ENCODE results near the gene FBXO15.

Gene FBXO15

DNA sequence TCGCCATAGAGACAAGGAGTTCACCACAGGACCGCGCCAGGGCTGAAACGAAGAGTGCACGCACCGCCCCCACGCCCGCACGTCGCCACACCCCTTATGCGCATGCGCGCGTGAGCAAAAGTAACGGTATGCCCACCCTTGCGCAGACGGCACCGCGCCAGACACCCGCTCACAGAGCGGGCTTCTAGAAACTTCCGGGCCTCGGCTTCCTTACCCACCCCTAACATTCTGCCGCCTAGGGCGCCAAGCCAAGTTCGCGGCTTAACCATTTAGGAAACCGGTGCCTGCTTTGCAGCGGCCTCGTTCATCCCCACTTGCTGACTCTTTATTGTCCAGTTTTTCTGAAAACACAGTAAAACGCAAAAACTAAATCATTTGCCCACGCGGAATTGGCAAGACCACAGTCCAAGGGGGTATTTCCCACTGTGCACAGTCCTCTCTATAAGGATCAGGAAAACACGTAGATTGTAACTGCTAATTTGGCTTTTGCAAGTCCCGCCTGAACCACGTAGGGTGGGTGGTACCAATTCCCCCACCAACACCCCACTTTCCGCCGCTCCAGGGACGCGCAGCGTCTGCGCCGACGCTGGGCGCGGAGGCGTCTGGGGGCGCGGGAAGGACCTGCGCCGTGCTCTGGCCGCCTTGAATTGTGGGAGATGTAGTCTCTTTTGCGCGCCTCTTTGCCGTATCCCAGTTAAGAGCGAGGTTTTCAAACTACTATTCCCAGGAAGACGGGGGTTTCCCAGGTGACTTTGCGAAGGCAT lies at the start of gene FBXO15, which contains the start of gene TIMM21:
TSS of gene FBXO15 (minus strand) at position 56 of the 764 bp plus-strand sequence. CDS start at position 7, 49 bp downstream.
TSS of gene TIMM21 (plus strand) at position 745 of the 764 bp plus-strand sequence. CDS start 286 bp downstream, outside the sequence.
- DNase-seq: peak; percentile 90

GRCh38 chr18:74196220-74197119 lies 48.8 kb upstream of the FBXO15 start:
- peak; percentile 43 for DNase-seq

- no peak for DNase-seq
Measured at GRCh38 chr18:74194691-74195090, 47.1 kb upstream of the FBXO15 start.

DNA sequence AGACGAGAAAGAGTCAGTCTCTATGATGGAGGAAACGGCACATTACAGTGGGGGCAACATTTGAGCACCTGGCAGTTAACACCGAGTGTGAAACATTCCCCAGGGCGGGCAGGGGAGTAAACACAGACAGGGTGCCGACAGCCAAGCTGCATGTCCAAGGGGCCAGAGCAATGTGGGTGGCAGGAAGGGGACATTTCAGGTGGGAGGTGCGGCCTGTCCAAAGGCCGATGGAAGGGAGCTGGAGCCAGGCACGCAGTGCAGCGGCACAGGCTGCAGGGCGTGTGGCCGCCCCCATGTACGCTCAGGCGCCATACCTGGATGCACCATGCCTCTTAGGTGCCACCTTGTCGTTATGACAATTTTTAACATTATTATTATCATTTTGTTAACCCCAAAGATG lies 43.9 kb upstream of the FBXO15 start:
- DNase-seq: no peak

GRCh38 chr18:74190086-74190485 lies 42.5 kb upstream of the FBXO15 start:
- no peak for DNase-seq

- no peak for DNase-seq
Measured at GRCh38 chr18:74186661-74187060, 39.0 kb upstream of the FBXO15 start.

- DNase-seq: no peak
Measured at GRCh38 chr18:74185860-74186259, 38.2 kb upstream of the FBXO15 start.

DNA sequence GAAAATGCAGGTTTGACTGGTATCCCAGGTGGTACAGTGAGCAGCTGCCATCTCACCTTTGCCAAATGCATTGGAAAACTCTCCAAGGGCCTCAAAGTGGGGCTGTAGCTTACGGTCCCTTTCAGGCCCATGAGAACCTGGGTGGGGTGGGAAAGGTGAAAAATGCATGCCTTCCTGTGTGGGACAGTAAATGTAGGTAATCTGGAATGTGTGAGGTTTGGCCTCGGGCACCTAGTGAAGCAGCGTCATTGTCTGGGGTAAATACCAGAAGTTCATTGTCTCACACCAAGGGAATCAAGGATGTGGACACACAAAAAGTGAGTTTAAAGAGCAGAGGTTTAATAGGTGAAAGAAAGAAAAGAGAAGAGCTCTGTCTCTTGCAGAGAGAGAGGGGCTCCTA lies 37.2 kb upstream of the FBXO15 start:
- no peak for DNase-seq

DNA sequence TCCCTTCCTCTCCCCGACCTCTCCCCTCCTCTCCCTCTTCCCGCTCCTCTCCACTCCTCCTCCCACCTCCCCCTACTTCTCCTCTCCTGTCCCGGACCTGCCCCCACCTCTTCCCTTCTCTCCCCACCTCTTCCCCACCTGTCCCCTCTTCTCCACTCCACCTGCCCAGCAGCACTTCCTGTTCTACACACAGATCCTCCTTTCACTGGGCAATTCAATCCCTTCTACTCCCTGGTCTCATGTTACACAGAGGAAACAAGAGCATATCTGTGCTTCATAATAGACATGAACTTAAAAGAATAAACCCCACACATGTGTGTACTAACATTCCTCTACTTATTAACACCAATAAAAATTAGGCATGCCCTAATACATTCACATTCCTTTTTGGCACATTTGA lies 35.5 kb upstream of the FBXO15 start:
- DNase-seq: no peak

DNA sequence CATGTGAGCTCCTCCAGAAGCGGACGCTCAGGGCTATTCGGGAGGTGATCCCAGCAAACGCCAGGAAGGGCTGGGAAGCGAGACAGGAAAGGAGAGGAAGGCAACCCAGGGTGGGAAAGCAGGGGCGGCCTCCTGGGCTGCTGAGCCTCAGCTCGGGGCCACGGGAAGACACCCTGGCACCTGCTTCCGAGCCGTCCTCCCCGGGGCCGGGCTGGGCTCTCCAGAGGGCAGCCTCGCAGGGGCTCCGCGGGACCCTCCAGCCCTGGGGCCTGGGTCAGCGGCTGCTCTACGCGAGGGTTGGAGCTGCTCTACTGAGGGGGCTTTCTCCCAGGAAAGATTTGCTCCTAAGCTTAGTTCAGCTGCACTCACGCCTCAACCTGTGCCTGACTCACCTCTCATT lies 34.7 kb upstream of the FBXO15 start:
- no peak for DNase-seq

DNA sequence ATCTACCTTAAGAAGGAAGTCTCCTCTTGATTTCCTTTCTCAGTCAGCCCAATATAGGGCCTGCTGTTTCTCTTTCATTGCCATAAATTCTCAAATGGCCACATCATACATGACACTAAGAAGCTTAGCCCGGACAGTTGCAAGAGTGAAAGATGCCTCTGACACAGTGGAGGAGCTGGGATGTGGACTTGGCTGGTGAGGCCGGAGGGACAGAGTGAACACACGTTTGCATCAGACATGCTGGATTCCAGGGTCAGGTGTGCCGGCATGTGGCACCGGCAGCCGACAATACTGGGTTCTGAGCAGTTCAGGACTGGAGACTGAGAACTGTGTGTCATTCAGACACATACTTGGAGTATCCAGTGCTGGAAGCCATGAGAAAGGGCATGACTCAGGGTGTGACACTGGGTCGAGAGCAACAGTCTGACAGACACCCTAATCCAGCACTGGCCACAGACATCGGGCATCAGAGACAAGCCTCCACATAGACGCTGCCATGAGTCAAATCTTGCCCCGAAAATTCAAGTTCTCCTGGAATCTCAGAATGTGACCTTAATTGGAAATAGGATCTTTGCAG lies 32.1 kb upstream of the FBXO15 start:
- no peak for DNase-seq

DNA sequence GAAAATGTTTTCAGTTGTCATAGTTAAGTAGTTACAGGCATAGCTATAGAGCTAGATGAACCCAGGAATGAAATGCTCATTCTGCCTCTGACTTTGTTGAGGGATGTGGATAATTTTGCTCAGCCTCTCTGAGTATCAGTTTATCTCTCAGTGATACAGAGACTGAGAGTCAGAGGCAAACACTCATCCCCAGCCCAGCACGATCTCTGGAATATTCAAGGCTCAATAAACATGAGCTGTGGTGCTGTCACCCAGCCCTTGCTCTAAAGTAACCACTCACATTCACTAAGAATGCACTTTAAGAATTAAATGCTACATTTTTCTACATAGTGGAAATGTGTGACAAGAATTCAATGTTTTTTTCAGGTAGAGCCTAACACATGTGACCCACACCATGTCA lies 31.2 kb upstream of the FBXO15 start:
- no peak for DNase-seq

GRCh38 chr18:74175658-74176057 lies 28.0 kb upstream of the FBXO15 start:
- no peak for DNase-seq

DNA sequence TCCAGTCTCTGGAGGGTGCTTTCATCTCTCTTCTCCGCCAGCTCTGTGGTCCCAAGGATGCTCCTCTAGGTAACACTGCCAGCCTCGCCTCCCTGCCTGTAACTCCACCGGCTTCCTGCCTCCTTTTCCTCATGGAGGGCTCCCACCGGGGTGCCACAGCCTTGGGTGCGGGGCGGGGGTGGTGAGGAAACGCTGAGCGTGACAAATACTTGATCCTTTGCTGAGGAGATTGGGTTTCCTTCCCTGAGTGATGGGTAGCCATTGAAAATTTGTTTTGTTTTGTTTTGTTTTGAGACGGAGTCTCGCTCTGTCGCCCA lies 25.8 kb upstream of the FBXO15 start:
- no peak for DNase-seq

GRCh38 chr18:74172697-74173433 lies 25.2 kb upstream of the FBXO15 start:
- no peak for DNase-seq

- DNase-seq: no peak
Measured at GRCh38 chr18:74171910-74172606, 24.4 kb upstream of the FBXO15 start.

GRCh38 chr18:74166386-74166785 lies 18.8 kb upstream of the FBXO15 start:
- DNase-seq: no peak

DNA sequence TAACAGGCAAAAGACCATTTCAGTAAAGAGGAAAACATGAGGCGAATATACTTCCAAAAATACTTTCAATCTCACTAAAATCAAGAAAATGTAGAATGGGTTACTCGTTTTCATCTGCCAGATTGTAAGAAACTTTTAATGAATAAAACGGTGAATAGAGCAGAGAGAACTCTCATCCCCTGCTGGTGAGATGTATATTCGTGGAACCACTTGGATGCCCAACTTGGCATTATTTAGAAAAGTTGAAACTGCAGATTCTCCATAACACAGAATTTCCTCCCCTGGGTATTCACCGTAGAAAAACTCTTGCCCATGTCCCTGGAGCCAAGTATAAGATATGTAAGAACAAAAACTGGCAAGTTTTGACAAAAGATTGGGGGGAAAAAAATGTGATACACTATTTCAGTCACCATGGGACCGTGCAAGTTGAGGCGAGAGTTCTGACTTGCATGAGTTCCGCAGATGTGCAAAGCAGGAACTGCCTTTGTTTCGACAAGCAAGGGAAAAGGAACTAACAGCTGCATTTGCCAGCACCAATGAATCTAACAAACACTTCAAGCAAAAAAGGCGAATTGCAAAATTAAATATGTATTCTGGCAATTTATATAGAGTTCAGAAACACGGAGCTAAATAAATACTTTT lies 15.5 kb upstream of the FBXO15 start:
- DNase-seq: no peak

- no peak for DNase-seq
Measured at GRCh38 chr18:74155276-74155675, 7.6 kb upstream of the FBXO15 start.

- no peak for DNase-seq
Measured at GRCh38 chr18:74154716-74155115, 7.1 kb upstream of the FBXO15 start.

GRCh38 chr18:74153793-74154192 lies 6.2 kb upstream of the FBXO15 start:
- DNase-seq: no peak

- no peak for DNase-seq
Measured at GRCh38 chr18:74153377-74153776, 5.7 kb upstream of the FBXO15 start.
